ENCODE measurements around the gene ASTN2. TPM values are rescaled to one million over a fixed set of nuclear protein-coding genes. Genes with fewer than 3 reads are reported as not detected.

ASTN2 gene
- total and polyA plus RNA-seq, 2 donors (not counting 3 experiments of a cell fraction or from before 2014, with no cell fraction given), result 1.0 to 1.9 TPM

DNA sequence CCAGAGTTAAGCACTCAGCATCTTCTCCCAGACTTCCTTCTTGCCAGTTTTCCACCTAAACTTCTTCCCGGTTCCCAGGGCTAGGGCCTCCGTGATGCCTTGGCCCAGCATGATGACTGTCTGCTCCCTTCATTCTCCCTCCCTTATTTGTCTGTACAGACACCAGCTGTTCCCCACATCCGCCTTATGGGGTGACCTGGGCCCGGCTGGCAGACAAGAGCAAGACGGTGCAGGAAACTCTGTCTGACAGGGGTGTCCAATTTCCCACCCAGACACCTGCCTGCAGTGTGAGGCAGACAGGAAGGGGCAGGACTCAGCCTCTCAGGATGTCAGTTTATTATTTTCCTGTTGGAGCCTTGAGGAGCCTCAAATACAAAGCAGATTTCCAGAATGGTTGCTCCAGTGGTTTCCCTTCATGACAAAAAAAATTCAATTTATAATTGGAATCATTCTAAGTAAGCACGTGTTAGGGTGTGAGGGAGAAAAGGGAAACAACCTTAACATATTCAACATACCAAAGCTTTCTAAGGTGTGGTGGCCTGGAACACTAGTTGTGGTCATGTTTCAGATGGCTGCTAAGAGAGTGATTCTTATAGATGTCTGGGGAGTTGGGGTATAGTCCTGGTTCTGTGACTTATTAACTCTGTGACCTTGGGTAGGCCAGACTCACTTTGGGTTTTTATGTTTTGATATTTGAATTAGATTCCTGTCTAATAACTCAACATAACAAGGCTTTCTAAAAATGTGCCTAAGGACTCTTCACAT is 1026.7 kb downstream of the ASTN2 start:
- TF ChIP-seq POLR2A (IDR thresholded peaks at IDR 0.05; ENCODE audit: low read depth, low read length) (no peak), JUN (IDR thresholded peaks at IDR 0.05; ENCODE audit: borderline replicate concordance, insufficient read depth, insufficient read length, low read depth) (no peak), FOS (IDR thresholded peaks at IDR 0.05; ENCODE audit: borderline replicate concordance, insufficient read depth, low read length) (no peak), EZH2 (IDR thresholded peaks at IDR 0.05; ENCODE audit: borderline replicate concordance, low read depth, low read length, severe bottlenecking) (no peak), GATA2 (IDR thresholded peaks at IDR 0.05; ENCODE audit: insufficient read depth, insufficient read length, low read depth, low read length) (no peak), POLR2AphosphoS5 (IDR thresholded peaks at IDR 0.05; ENCODE audit: insufficient read depth, low read depth, low read length) (no peak), MYC (IDR thresholded peaks at IDR 0.05; ENCODE audit: low read depth, low read length) (no peak)
- TF ChIP-seq, protein P1, sequence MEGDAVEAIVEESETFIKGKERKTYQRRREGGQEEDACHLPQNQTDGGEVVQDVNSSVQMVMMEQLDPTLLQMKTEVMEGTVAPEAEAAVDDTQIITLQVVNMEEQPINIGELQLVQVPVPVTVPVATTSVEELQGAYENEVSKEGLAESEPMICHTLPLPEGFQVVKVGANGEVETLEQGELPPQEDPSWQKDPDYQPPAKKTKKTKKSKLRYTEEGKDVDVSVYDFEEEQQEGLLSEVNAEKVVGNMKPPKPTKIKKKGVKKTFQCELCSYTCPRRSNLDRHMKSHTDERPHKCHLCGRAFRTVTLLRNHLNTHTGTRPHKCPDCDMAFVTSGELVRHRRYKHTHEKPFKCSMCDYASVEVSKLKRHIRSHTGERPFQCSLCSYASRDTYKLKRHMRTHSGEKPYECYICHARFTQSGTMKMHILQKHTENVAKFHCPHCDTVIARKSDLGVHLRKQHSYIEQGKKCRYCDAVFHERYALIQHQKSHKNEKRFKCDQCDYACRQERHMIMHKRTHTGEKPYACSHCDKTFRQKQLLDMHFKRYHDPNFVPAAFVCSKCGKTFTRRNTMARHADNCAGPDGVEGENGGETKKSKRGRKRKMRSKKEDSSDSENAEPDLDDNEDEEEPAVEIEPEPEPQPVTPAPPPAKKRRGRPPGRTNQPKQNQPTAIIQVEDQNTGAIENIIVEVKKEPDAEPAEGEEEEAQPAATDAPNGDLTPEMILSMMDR (IDR thresholded peaks at IDR 0.05; ENCODE audit: extremely low read depth in 1 of 2, insufficient read depth in 1 of 2, low read depth in 1 of 2, low read length in 2 of 2), result no peak
- TF ChIP-seq, protein P2, sequence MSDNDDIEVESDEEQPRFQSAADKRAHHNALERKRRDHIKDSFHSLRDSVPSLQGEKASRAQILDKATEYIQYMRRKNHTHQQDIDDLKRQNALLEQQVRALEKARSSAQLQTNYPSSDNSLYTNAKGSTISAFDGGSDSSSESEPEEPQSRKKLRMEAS (IDR thresholded peaks at IDR 0.05; ENCODE audit: insufficient read depth, insufficient read length), result no peak
- Histone ChIP-seq H2AFZ (ENCODE audit: low read depth, low read length) (no peak overlapping the region), H3K9me3 (replicated peaks; ENCODE audit: control insufficient read depth, insufficient read depth, low read length) (peaks cover 2% of the 10 kb centered on the region), H3K79me2 (ENCODE audit: control insufficient read depth, insufficient read depth, low read length) (no peaks in the 10 kb centered on the region), H3K27me3 (ENCODE audit: control insufficient read depth in 2 of 2, insufficient read depth in 2 of 2, low read length in 2 of 2) (no peaks in the 10 kb centered on the region), H3K9me1 (replicated peaks; ENCODE audit: control insufficient read depth, extremely low read depth, insufficient read depth, low read length) (no peaks in the 10 kb centered on the region), H3K36me3 (ENCODE audit: control insufficient read depth in 2 of 2, extremely low read depth in 1 of 2, insufficient read depth in 2 of 2, low read length in 2 of 2) (no peaks in the 10 kb centered on the region), H4K20me1 (replicated peaks; ENCODE audit: control insufficient read depth, extremely low read depth, insufficient read depth, low read length) (no peaks in the 10 kb centered on the region), H3K4me2 (ENCODE audit: insufficient read depth, low read length) (no peak overlapping the region), H3K9ac (replicated peaks; ENCODE audit: extremely low read depth, insufficient read depth, low read length) (no peak overlapping the region), H3K27ac (ENCODE audit: insufficient read depth, low read depth, low read length) (no peak overlapping the region), H3K4me1 (ENCODE audit: control insufficient read depth, extremely low read depth, insufficient read depth, low read length) (no peaks in the 10 kb centered on the region), H3K4me3 (replicated peaks in 1 of 3; ENCODE audit: insufficient read depth in 1 of 3, low read depth in 1 of 3, low read length in 3 of 3) (no peak overlapping the region)
- FAIRE-seq, result no peak
- intact Hi-C loops (cut with micrococcal nuclease), result no loop called here
- dilution Hi-C loops (cut with MboI; ENCODE audit: extremely low pct_ligation_motif_present, low sequenced_read_pairs), result no loop called here
- POLR2A ChIA-PET, result no interaction called here
- CTCF ChIA-PET, result no interaction called here
- peak; percentile 23 for DNase-seq (ENCODE audit: low read depth, low spot score)
- BruUV-seq (replicated peaks), result no TSS peak

All from endothelial cell of umbilical vein (primary cell).